Body of pancreas (tissue), 4 donors: ENCODE data around the gene PRM3. TPM values are rescaled to one million over a fixed set of nuclear protein-coding genes. Genes with fewer than 3 reads are reported as not detected.

Experiments used
- ATAC-seq: fragments of 150-250 bp; one replicate; pipeline ENCODE4 v1.9.1; 2016
- DNase-seq, 4 donors: peaks; one replicate each; pipeline ENCODE4 v3.0.0-alpha.2; 2019
- H3K27ac ChIP-seq, 4 donors: fragments of 200-600 bp; sonication (generic); 1 replicate in 3 of 4; 2 replicates in 1 of 4; pipeline versions ENCODE4 v1.5.1 to v1.6.1; 2016 to 2019; ENCODE audit warnings: mild to moderate bottlenecking in 1 of 4, mixed read lengths in 1 of 4, moderate library complexity in 1 of 4
- H3K27me3 ChIP-seq, 2 donors: fragments of 200-600 bp; sonication (generic); one replicate each; pipeline ENCODE4 v1.6.0; 2016; ENCODE audit warnings: mild to moderate bottlenecking in 1 of 2
- H3K36me3 ChIP-seq, 2 donors: fragments of 200-600 bp; sonication (generic); replicated peaks in 1 of 2; 2 replicates each; pipeline ENCODE4 v1.5.1; 2016; ENCODE audit warnings: low read depth in 2 of 2; ENCODE audit not compliant: insufficient read depth in 1 of 2
- H3K4me1 ChIP-seq: fragments of 200-600 bp; sonication (generic); one replicate; pipeline ENCODE4 v1.6.0; 2016
- H3K4me3 ChIP-seq, 2 donors: fragments of 200-600 bp; sonication (generic); 1 replicate in 1 of 2; 2 replicates in 1 of 2; pipeline ENCODE4 v1.5.1; 2016 to 2019
- H3K9me3 ChIP-seq, 3 donors: fragments of 200-600 bp; sonication (generic); 1 replicate in 2 of 3; 2 replicates in 1 of 3; pipeline ENCODE4 v1.5.1; 2016
- CTCF ChIP-seq, 7 experiments: fragments of 450-650 bp in 4 of 7; fragments of 200-600 bp in 3 of 7; sonication (generic) in 3 of 7; IDR thresholded peaks; one replicate each; pipeline ENCODE4 v1.5.1; 2016 to 2019; ENCODE audit warnings: antibody characterized with exemption in 7 of 7
- POLR2A ChIP-seq, 3 donors: fragments of 450-650 bp; IDR thresholded peaks; one replicate each; pipeline ENCODE4 v1.6.1; 2016; ENCODE audit warnings: antibody characterized with exemption in 3 of 3, mild to moderate bottlenecking in 2 of 3
- WGBS, 2 donors: methylation state at CpG; one replicate each; pipeline ENCODE4 v1.1.5; 2017; 5-methylcytosine and 5-hydroxymethylcytosine counted together
- intact Hi-C: fragments of 100-400 bp; cut with DNase I; formaldehyde crosslinking; loops from one replicate; pipeline ENCODE4 v1.15.1; 2023
- total RNA-seq, 2 donors: library from RNA; depleted of rRNA; stranded (reverse); fragments of >200 nt; gene quantifications; one replicate each; pipeline ENCODE4 v1.1.0, GENCODE V29; 2016

Gene PRM3
- total RNA-seq, 2 donors from 2014 or later, result not detected

- peaks cover 3% of the 10 kb centered on the region for H3K4me1 ChIP-seq
- ATAC-seq (no peak), DNase-seq (no peak)
- no peak for TF ChIP-seq CTCF (IDR thresholded peaks at IDR 0.05)
- TF ChIP-seq POLR2A (IDR thresholded peaks at IDR 0.05), result no peak
- no peaks in the 10 kb centered on the region for H3K27me3 ChIP-seq
- no peaks in the 10 kb centered on the region for H3K36me3 ChIP-seq
- intact Hi-C loops, result no loop called here
- H3K4me3 ChIP-seq, result no peak overlapping the region
- H3K9me3 ChIP-seq, result no peaks in the 10 kb centered on the region
- H3K27ac ChIP-seq, result no peak overlapping the region
- WGBS, 2 donors, result 47 to 52% methylated on average over 12 of the region's 12 CpGs
Observed at GRCh38 chr16:11242658-11243057, 30.8 kb downstream of the PRM3 start.

GRCh38 chr16:11241480-11242204 is 31.8 kb downstream of the PRM3 start:
- no peak overlapping the region for H3K27ac ChIP-seq
- H3K9me3 ChIP-seq, result no peaks in the 10 kb centered on the region
- H3K4me1 ChIP-seq, result peaks cover 3% of the 10 kb centered on the region
- no peaks in the 10 kb centered on the region for H3K27me3 ChIP-seq
- no peak overlapping the region for H3K4me3 ChIP-seq
- intact Hi-C loops, result no loop called here
- TF ChIP-seq CTCF (IDR thresholded peaks at IDR 0.05) (no peak), POLR2A (IDR thresholded peaks at IDR 0.05) (no peak)
- ATAC-seq (no peak), DNase-seq (no peak)
- 82 to 92% methylated on average over 5 of the region's 5 CpGs for WGBS, 2 donors
- H3K36me3 ChIP-seq, result no peaks in the 10 kb centered on the region

- peaks cover 4% of the 10 kb centered on the region for H3K4me1 ChIP-seq
- H3K27ac ChIP-seq, result no peak overlapping the region
- intact Hi-C loops, result no loop called here
- H3K36me3 ChIP-seq, result no peaks in the 10 kb centered on the region
- DNase-seq, result no peak
- ATAC-seq, result no peak
- TF ChIP-seq POLR2A (IDR thresholded peaks at IDR 0.05) (no peak), CTCF (IDR thresholded peaks at IDR 0.05) (no peak)
- no peaks in the 10 kb centered on the region for H3K9me3 ChIP-seq
- H3K4me3 ChIP-seq, result no peak overlapping the region
- no peaks in the 10 kb centered on the region for H3K27me3 ChIP-seq
- 76 to 78% methylated on average over 8 to 10 of the region's 10 CpGs for WGBS, 2 donors
Observed at GRCh38 chr16:11240636-11241473, 32.6 kb downstream of the PRM3 start.

GRCh38 chr16:11239644-11240632 is 33.5 kb downstream of the PRM3 start:
- H3K27me3 ChIP-seq, result no peaks in the 10 kb centered on the region
- WGBS, 2 donors, result 73 to 84% methylated on average over 10 of the region's 10 CpGs
- no peak for ATAC-seq
- TF ChIP-seq POLR2A (IDR thresholded peaks at IDR 0.05) (no peak), CTCF (IDR thresholded peaks at IDR 0.05) (no peak)
- H3K9me3 ChIP-seq, result no peaks in the 10 kb centered on the region
- peaks cover 12% of the 10 kb centered on the region for H3K4me1 ChIP-seq
- no peak overlapping the region for H3K4me3 ChIP-seq
- intact Hi-C loops, result no loop called here
- no peak for DNase-seq
- H3K27ac ChIP-seq, result no peak overlapping the region
- H3K36me3 ChIP-seq, result no peaks in the 10 kb centered on the region
